ENCODE results near the gene PCDHGA12.
A peak's percentile ranks its signal among the peaks of the same experiment; 100 is the strongest.

PCDHGA12 gene

DNA sequence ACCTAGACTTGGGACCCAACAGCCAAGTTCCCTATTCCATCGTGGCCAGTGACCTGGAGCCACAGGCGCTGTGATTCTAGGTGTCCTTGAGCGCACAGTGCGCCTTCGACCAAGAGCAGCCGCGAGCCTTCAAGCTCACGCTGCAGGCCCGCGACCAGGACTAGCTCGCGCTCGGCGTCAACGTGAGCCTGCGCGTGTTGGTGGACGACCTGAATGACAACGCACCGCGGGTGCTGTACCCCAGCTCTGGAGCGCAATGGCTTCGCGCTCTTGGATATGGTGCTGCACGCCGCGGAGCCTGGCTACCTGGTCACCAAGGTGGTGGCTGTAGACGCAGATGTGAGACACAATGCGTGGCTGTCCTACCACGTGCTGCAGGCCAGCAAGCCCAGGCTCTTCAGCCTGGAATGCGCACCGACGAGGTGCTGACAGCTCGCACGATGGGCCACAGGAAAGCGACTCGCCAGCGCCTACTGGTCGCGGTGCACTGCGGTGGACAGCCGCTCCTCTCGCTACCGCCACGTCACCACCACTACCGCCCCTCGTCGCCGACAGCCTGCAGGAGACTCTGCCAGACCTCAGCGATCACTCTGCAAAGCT, 11.4 kb downstream of the PCDHGA12 start:
- DNase-seq, result no peak

DNA sequence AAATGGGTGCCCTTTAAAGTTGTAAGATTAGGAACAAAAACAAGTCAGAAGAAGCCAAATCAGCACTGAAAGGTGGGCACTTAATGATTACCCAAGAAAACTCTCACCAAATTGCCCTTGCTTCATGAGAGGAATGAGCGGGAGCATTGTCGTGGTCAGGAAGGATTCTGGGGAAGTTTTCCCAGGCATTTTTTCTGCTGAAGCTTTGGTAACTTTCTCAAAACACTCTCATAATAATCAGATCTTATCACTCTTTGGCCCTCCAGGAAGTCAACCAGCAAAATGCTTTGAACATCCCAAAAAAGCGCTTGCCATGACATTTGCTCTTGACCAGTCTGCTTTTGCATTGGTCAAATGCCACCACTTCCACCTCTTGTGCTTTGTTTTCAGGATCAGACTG, 35.0 kb downstream of the PCDHGA12 start:
- no peak for DNase-seq

DNA sequence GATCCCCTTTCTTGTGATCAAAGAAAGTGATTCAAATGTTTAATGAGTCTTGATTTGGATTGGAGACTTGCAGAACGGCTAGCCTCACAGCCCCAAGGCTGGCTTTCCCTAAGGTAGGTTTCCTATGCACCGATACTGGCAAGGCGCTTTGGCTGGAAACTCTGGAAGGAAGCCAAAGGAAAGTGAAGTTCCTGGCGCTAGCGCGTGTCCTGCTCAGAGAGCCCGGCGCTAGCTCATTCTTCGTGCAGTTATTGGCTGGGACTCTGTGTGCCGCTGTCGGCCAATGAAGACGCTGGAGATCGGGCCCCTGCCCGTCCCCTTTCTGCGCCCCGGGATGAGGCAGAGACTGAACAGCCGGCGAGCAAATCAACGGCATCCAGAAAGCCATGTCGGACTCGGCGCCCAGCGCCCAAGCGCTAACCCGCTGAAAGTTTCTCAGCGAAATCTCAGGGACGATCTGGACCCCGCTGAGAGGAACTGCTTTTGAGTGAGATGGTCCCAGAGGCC, 45.4 kb downstream of the PCDHGA12 start, which contains the start of gene PCDHGC3:
Gene PCDHGC3, plus strand, starts transcription at position 342 of the 507 bp plus-strand sequence. Its CDS starts 151 bp downstream, at position 493.
- DNase-seq, result peak; percentile 52

DNA sequence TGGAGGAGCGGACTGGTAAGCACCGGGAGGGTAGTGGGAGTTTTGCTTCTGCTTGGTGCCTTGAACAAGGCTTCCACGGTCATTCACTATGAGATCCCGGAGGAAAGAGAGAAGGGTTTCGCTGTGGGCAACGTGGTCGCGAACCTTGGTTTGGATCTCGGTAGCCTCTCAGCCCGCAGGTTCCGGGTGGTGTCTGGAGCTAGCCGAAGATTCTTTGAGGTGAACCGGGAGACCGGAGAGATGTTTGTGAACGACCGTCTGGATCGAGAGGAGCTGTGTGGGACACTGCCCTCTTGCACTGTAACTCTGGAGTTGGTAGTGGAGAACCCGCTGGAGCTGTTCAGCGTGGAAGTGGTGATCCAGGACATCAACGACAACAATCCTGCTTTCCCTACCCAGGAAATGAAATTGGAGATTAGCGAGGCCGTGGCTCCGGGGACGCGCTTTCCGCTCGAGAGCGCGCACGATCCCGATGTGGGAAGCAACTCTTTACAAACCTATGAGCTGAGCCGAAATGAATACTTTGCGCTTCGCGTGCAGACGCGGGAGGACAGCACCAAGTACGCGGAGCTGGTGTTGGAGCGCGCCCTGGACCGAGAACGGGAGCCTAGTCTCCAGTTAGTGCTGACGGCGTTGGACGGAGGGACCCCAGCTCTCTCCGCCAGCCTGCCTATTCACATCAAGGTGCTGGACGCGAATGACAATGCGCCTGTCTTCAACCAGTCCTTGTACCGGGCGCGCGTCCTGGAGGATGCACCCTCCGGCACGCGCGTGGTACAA, 46.0 kb downstream of the PCDHGA12 start:
- no peak for DNase-seq

DNA sequence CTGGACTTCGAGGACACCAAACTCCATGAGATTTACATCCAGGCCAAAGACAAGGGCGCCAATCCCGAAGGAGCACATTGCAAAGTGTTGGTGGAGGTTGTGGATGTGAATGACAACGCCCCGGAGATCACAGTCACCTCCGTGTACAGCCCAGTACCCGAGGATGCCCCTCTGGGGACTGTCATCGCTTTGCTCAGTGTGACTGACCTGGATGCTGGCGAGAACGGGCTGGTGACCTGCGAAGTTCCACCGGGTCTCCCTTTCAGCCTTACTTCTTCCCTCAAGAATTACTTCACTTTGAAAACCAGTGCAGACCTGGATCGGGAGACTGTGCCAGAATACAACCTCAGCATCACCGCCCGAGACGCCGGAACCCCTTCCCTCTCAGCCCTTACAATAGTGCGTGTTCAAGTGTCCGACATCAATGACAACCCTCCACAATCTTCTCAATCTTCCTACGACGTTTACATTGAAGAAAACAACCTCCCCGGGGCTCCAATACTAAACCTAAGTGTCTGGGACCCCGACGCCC, 46.8 kb downstream of the PCDHGA12 start:
- no peak for DNase-seq

DNA sequence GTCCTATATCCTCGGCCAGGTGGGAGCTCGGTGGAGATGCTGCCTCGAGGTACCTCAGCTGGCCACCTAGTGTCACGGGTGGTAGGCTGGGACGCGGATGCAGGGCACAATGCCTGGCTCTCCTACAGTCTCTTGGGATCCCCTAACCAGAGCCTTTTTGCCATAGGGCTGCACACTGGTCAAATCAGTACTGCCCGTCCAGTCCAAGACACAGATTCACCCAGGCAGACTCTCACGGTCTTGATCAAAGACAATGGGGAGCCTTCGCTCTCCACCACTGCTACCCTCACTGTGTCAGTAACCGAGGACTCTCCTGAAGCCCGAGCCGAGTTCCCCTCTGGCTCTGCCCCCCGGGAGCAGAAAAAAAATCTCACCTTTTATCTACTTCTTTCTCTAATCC, 47.5 kb downstream of the PCDHGA12 start:
- DNase-seq, result no peak

DNA sequence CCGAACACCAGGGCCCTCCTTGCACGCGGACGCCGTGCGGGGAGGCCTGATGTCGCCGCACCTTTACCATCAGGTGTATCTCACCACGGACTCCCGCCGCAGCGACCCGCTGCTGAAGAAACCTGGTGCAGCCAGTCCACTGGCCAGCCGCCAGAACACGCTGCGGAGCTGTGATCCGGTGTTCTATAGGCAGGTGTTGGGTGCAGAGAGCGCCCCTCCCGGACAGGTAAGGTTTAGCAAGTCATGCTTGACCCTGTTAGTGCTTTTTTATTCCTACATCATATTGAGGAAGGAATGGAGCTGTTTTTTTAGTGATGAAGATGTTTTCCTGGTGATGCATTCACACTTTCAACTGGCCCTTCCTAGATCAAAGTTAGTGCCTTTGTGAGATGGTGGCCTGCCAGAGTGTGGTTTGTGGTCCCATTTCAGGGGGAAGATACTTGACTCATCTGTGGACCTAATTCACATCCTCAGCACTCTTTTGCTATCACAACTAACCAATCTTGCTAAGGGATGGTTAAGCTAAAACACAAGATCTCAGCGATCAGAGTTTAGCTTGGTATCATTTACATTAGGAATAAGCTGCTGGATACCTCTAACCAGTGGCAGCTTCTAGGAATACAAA, 48.1 kb downstream of the PCDHGA12 start:
- DNase-seq, result no peak

DNA sequence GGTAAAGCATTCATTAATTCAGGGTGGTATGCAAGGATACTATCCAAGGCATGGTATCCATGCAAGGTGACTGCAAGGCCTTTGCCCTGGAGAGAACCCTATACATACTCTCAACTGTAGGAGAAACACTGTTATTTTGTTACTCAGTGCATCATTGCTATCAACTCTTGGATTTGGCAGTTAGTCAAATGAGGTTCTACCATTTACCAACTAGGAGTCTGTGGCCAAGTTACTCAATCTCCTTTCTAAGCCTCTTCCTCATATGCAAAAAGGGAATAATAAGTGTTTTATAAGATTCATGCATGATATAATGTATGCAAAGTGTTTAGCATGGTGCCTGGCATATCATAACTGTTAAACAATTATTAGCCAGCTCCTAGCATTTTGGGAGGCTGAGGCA, 49.5 kb downstream of the PCDHGA12 start:
- no peak for DNase-seq
